CD4-positive, alpha-beta T cell treated with Interferon alpha-2 for 1 hour (primary cell): ENCODE measurements around the gene ANP32A.
A peak's percentile ranks its signal among the peaks of the same experiment; 100 is the strongest.
"Not testable (repeated sequence)": the region's sequence is repeated elsewhere in the genome, so short reads cannot be mapped to it uniquely, and the experiment has no call there.

Experiments used
- DNase-seq, 2 donors: peaks; one replicate each; pipeline ENCODE4 v3.0.0-alpha.2; 2020 to 2022

Gene ANP32A

GRCh38 chr15:68820295-68821189, at the start of gene ANP32A:
ANP32A (minus strand) TSS chr15:68820895; CDS start chr15:68820751, 144 bp downstream.
- peak; percentile 95 to 98 for DNase-seq

- DNase-seq: no peak
These were observed 47.6 kb upstream of the ANP32A start for GRCh38 chr15:68868296-68868695.

GRCh38 chr15:68862415-68862814, 41.7 kb upstream of the ANP32A start:
- no peak for DNase-seq

GRCh38 chr15:68858666-68859065, 38.0 kb upstream of the ANP32A start:
- not testable (repeated sequence) for DNase-seq

DNA sequence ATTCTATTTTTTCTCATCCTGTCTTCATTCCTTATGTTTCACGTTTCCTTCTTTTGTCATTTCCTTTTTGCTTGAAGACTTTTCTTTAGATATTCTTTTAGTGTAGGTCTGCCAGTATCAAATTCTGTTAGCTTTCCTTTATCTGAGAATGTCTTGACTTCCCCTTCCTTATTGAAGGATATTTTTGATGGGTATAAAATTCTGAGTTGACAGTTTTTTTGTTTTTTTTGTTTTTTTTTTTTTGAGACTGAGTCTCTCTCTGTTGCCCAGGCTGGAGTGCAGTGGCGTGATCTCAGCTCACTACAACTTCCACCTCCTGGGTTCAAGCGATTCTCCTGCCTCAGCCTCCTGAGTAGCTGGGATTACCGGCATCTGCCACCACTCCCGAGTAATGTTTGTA, 36.7 kb upstream of the ANP32A start:
- not testable (repeated sequence) for DNase-seq

- no peak for DNase-seq
These were observed 31.8 kb upstream of the ANP32A start for GRCh38 chr15:68852461-68852860.

DNA sequence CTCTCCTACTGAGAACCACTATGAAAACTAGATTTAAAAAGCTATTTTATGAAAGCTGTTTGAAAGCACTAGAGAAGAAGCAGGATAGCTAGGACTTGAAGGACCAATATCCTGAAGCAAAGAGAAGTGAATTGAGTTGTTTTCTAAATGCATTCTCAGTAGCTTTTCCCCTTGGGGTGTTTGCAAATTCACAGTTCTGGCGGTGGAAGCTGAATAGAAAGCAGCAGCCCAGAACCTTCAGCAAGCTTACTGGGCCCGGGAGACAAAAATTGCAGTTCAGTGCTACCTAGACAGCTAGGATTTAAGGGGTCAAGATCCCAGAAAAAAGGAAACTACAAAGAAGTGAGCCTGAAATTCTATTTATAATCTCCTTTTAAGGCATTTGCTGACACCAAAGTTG, 31.3 kb upstream of the ANP32A start:
- no peak for DNase-seq

GRCh38 chr15:68849497-68849896, 28.8 kb upstream of the ANP32A start:
- DNase-seq: no peak

DNA sequence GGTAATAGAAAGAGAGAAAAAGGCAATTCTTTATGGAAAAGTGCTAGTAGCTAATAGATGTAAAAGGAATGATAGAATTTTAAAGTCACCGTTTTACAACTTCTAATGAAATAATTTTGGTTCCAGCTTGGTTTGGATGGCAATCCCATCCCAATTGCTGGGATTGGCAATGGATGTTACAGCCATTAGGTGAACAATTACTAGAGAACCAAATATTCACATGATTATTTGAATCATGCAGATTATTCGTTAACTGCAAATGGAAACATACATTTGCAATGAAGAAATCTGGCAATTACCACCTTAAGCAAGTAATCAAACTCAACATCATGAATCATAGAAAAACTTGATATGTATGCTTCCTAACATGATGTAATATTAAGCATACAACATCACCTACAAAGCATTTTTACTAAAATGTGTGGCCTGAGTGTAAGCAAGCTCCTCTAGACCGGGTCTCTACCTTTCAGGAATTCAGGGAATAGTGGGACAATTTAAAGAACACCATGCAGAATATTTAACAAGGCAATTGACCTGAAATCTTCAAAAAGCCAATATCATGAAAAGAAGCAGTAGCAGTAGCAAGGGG, 26.2 kb upstream of the ANP32A start:
- DNase-seq: no peak

- no peak for DNase-seq
These were observed 24.3 kb upstream of the ANP32A start for GRCh38 chr15:68844856-68845550.

DNA sequence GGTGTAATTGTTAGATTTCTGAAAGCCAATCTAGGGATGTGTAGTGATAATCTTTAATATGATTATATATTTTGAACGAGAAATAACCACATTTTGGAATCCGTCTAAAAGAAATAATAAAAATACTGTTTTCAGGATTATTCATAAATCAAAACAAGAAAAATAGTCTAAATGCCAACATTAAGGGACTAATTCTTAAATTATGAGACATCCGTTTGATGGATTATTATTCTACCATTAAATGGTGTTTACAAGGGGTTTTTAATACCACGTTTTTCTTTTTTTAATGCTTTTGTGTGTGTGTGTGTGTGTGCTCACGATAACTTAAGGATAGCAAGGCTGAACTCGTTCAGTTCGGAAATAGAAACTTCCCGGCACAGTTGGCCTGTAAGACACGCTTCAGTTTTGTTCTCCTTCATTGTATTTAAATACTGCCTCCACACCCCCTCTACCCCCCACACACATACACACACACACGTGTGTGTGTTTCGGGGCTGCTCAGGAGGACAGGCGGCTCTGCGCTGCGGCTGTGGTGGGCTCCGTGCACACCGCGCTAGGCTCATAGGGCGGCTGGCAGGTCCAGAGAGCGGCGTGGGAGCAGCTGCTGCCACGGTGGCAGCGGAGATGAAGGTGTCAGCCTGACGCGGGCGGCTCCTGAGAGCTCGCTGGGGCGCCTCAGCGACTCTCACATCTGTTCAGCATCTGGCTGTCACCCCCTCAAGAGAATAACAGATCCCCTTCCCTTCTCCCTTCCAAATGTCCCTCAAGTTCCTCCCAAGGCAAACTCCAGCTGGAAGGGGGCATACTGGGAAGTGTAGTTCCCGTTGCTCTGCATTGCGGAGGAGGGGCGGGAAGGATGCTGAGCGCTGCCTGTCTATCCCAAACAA, 23.0 kb upstream of the ANP32A start:
- peak in 1 of 2 donors; percentile 22 for DNase-seq

DNA sequence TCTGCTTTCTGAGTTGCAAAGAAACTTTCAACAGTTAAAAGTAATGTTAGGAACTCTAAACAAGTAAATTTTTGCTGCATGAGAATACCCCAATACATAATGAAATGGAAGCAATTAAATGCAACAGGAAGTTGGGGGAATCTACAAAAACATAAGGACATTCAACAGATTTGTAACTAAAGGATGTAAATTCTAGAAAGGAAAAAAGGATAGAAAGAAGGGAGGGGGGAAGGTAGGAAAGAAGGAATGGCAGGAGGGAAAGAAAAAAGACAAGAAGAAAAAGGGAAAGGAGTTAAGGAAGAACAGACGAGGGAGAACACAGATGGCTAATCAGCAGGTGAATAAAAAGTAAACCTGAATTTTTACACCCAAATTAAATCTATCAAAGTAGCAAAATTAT, 22.3 kb upstream of the ANP32A start:
- no peak for DNase-seq

- DNase-seq: peak in 1 of 2 donors; percentile 15
These were observed 13.7 kb upstream of the ANP32A start for GRCh38 chr15:68834346-68834745.

DNA sequence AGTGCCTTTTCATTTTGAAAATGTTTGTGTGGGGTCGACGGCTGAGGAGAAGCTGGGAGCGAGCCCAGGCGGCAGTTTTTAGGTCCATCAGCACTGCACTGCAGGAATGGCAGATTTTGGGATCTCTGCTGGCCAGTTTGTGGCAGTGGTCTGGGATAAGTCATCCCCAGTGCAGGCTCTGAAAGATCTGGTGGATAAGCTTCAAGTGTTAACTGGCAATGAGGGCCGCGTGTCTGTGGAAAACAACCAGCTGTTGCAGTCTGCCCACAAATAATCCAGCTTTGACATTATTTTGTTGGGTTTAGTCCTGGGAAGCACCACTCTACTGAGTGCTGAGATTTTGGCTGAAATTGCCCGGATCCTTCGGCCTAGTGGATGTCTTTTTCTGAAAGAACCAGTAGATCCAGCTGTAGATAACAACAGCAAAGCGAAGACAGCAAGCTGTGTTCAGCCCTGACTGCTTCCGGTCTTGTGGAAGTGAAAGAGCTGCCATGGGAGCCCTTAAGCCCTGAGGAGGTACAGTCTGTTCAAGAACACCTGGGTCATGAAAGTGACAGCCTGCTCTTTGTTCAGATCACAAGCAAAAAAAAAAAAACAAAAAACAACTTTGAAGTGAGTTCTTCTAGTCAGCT, 13.1 kb upstream of the ANP32A start:
- DNase-seq: peak in 1 of 2 donors; percentile 21

DNA sequence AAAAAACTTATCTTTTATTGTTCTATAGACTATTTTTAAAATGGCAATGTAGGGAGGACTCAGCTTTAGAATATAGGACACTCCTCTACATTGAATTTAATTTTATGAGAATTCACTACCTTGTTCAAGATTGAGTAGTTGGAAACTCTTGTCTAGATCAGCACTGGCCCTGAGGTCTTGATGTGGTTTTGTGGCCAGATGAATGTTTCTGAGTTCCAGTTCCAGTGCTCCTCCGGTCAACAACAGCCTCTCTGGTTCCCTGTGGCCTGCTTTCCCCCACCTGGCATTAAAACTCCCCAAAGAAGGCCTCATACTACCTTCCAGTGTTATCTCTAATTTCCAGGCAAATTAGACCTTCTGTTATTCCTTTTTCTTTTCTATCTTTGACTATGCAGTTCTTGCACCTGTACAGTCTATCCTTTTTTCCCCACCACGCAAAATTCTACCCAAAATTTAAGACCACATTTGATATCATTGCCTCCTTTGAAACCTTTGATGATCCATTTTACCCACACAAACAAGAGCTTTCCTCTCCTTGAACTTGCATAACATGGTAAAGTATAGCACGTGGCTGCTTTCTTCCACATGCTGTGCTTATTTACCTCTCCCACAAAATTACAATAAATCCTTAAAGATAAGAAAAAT, 9.6 kb upstream of the ANP32A start:
- DNase-seq: no peak

DNA sequence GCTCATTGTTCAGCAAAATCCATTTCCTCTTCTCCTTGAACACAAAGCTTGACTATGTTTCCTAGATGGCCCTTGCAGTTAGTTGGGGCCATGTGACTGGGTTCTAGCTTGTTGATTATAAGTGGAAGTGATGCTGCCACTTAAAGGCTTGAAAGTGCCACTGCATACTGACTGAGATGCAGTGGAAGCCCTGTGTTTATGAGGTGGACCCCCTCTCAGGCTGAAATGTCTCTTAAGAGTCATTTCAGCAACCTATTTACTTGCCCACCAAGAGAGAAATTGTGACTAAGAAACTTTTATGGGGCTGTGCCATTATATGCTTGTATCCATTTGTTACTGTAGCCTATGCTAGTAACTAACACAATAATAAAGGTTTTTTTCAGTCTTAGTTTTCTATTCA, 8.4 kb upstream of the ANP32A start:
- DNase-seq: peak; percentile 19 to 57

- no peak for DNase-seq
These were observed 2.9 kb upstream of the ANP32A start for GRCh38 chr15:68823561-68823960.

- no peak for DNase-seq
These were observed 2.1 kb upstream of the ANP32A start for GRCh38 chr15:68822818-68823217.

GRCh38 chr15:68821841-68822381, 1.2 kb upstream of the ANP32A start:
- DNase-seq: no peak

GRCh38 chr15:68821190-68821840, 620 bp upstream of the ANP32A start:
- no peak for DNase-seq
